Measurements from ENCODE around the gene NISCH.

NISCH gene

DNA sequence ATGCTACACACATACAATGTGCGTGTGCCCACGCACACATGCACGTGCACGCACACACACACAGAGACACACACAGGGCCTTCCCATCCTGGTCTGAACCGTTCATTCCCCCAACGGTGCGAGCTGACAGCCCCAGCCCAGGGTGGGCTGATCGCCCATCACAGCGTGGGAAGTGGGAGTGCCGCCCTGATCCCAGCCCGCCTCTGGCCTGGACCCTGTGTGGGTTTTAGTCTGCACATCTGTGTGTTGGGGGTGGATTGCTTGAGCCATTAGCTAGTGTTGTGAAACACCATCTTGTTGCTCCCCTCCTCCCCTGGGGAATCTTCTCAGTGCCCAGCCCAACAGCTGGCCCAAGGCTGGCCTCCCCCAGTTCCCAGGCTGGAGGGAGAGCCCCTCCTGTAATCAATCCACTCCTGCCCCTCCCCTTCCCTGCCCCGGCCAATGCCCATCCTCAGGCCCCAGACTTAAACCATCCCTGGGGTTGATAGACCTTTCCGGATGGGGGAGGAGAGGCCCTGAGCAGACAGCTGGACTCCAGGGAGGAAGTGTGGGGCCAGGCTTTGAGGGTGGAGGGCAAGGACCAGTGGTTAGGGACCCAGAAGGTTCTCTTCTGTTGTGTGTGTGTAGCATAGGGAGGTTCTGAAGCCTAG, 18.8 kb upstream of the NISCH start:
- no peak overlapping the region for H3K4me3 ChIP-seq (ENCODE audit: low read length)
- H3K4me2 ChIP-seq (ENCODE audit: low read depth, low read length): no peak overlapping the region
- H3F3A ChIP-seq (ENCODE audit: insufficient read depth, low read length): no peaks in the 10 kb centered on the region
- no peaks in the 10 kb centered on the region for H3K9me2 ChIP-seq (replicated peaks; ENCODE audit: insufficient read depth, low read length)
- H3K9ac ChIP-seq (ENCODE audit: low read length): no peak overlapping the region
- H3K79me2 ChIP-seq (ENCODE audit: low read length): no peaks in the 10 kb centered on the region
- H4K20me1 ChIP-seq (ENCODE audit: insufficient read depth, low read length): no peaks in the 10 kb centered on the region
- H3K27ac ChIP-seq (ENCODE audit: low read length): no peak overlapping the region
- TF ChIP-seq, protein P1, sequence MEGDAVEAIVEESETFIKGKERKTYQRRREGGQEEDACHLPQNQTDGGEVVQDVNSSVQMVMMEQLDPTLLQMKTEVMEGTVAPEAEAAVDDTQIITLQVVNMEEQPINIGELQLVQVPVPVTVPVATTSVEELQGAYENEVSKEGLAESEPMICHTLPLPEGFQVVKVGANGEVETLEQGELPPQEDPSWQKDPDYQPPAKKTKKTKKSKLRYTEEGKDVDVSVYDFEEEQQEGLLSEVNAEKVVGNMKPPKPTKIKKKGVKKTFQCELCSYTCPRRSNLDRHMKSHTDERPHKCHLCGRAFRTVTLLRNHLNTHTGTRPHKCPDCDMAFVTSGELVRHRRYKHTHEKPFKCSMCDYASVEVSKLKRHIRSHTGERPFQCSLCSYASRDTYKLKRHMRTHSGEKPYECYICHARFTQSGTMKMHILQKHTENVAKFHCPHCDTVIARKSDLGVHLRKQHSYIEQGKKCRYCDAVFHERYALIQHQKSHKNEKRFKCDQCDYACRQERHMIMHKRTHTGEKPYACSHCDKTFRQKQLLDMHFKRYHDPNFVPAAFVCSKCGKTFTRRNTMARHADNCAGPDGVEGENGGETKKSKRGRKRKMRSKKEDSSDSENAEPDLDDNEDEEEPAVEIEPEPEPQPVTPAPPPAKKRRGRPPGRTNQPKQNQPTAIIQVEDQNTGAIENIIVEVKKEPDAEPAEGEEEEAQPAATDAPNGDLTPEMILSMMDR (IDR thresholded peaks at IDR 0.05; ENCODE audit: low read length): no peak
- TF ChIP-seq EZH2 (optimal IDR thresholded peaks at IDR 0.05; ENCODE audit: low read depth, low read length) (no peak), EZH2phosphoT487 (IDR thresholded peaks at IDR 0.05; ENCODE audit: low read length) (no peak)
- H3K4me1 ChIP-seq (ENCODE audit: low read length): no peaks in the 10 kb centered on the region
- H3K9me3 ChIP-seq (replicated peaks; ENCODE audit: insufficient read depth, low read length): no peaks in the 10 kb centered on the region
- DNase-seq: no peak
- no peaks in the 10 kb centered on the region for H3K27me3 ChIP-seq (replicated peaks; ENCODE audit: insufficient read depth, low read length)
- H3K36me3 ChIP-seq (replicated peaks; ENCODE audit: insufficient read depth, low read length): no peaks in the 10 kb centered on the region
- H2AFZ ChIP-seq (ENCODE audit: low read length): no peak overlapping the region

DNA sequence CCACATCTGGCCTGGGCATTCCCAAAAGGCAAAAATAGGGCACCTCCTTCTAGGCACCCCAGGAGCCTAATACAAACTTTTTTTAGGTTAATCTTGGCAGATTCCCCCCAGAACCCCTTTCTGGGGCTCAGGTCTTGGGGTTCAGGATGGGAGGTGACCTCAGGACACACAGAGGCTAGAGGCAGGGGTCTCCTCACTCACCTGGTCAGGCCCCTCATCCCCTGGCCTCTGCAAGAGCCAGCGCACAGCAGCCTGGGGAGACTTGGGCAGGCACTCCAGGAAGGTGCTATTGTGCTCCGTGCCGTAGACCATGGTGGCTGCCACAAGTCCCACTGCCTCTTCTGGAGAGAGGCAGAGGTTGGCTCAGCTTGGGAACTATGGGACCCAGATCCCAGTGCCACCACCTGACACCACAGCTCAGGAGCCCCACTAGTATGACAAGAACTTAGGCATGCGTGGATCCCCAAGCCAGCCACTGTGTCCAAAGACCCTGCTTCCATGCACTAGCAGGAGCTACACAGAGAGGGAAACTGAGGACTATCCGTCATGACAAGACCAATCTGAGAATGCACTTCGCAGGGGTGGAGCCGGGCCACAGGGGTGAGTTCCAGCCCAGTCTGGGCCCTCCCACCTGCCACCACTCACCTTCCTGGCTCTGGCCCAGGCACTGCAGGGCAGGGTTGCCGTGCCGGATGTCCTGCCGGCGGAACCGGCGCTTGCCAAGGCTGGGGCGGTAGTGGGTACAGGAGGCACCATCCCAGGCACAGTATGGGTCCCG, 17.9 kb upstream of the NISCH start:
- Histone ChIP-seq H3K4me3 (ENCODE audit: low read length) (no peak overlapping the region), H3F3A (ENCODE audit: insufficient read depth, low read length) (no peaks in the 10 kb centered on the region), H3K27me3 (replicated peaks; ENCODE audit: insufficient read depth, low read length) (no peaks in the 10 kb centered on the region), H3K4me2 (ENCODE audit: low read depth, low read length) (no peak overlapping the region), H4K20me1 (ENCODE audit: insufficient read depth, low read length) (no peaks in the 10 kb centered on the region), H3K9me2 (replicated peaks; ENCODE audit: insufficient read depth, low read length) (no peaks in the 10 kb centered on the region), H3K9ac (ENCODE audit: low read length) (no peak overlapping the region), H3K79me2 (ENCODE audit: low read length) (no peaks in the 10 kb centered on the region), H3K9me3 (replicated peaks; ENCODE audit: insufficient read depth, low read length) (no peaks in the 10 kb centered on the region), H2AFZ (ENCODE audit: low read length) (no peak overlapping the region), H3K27ac (ENCODE audit: low read length) (no peak overlapping the region), H3K36me3 (replicated peaks; ENCODE audit: insufficient read depth, low read length) (no peaks in the 10 kb centered on the region), H3K4me1 (ENCODE audit: low read length) (no peaks in the 10 kb centered on the region)
- no peak for TF ChIP-seq EZH2 (optimal IDR thresholded peaks at IDR 0.05; ENCODE audit: low read depth, low read length)
- DNase-seq: no peak

DNA sequence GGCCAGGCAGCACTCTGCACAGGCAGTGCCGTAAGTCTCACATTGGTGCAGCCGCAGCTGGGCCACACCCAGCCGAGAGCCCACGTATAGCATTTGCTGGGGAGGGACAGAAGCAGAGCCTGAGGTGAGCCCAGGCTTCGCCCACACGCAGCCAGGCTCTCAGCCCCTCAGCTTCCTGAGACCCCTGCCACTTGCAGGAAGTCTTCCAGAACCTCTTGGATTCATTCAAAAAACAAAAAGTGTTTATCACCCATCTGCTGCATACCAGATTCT, 17.4 kb upstream of the NISCH start:
- H2AFZ ChIP-seq (ENCODE audit: low read length): no peak overlapping the region

More for the DNA sequence above, 17.4 kb upstream of the NISCH start:
- no peak overlapping the region for H3K9ac ChIP-seq (ENCODE audit: low read length)
- no peak overlapping the region for H3K4me3 ChIP-seq (ENCODE audit: low read length)
- TF ChIP-seq, protein P1 (IDR thresholded peaks at IDR 0.05; ENCODE audit: low read length): no peak
- TF ChIP-seq EZH2phosphoT487 (IDR thresholded peaks at IDR 0.05; ENCODE audit: low read length) (no peak), EZH2 (optimal IDR thresholded peaks at IDR 0.05; ENCODE audit: low read depth, low read length) (no peak)
- DNase-seq: no peak
- no peaks in the 10 kb centered on the region for H4K20me1 ChIP-seq (ENCODE audit: insufficient read depth, low read length)
- H3K79me2 ChIP-seq (ENCODE audit: low read length): no peaks in the 10 kb centered on the region
- no peaks in the 10 kb centered on the region for H3K27me3 ChIP-seq (replicated peaks; ENCODE audit: insufficient read depth, low read length)
- H3K36me3 ChIP-seq (replicated peaks; ENCODE audit: insufficient read depth, low read length): no peaks in the 10 kb centered on the region
- no peaks in the 10 kb centered on the region for H3K9me3 ChIP-seq (replicated peaks; ENCODE audit: insufficient read depth, low read length)
- no peak overlapping the region for H3K4me2 ChIP-seq (ENCODE audit: low read depth, low read length)
- H3K9me2 ChIP-seq (replicated peaks; ENCODE audit: insufficient read depth, low read length): no peaks in the 10 kb centered on the region
- no peaks in the 10 kb centered on the region for H3F3A ChIP-seq (ENCODE audit: insufficient read depth, low read length)
- no peaks in the 10 kb centered on the region for H3K4me1 ChIP-seq (ENCODE audit: low read length)
- H3K27ac ChIP-seq (ENCODE audit: low read length): no peak overlapping the region

Measured in MM.1S (cell line).